Chondrocyte (in vitro differentiated cells): ENCODE data around the gene EIF4E3. TPM values are rescaled to one million over a fixed set of nuclear protein-coding genes. Genes with fewer than 3 reads are reported as not detected.

Experiments
- DNase-seq: peaks from one replicate; pipeline ENCODE4 v3.0.0; 2021; ENCODE audit warnings: mixed read lengths, low spot score
- H3K27ac Mint-ChIP-seq: one replicate; pipeline ENCODE4 v1.8.0; 2021; ENCODE audit warnings: mild to moderate bottlenecking, moderate library complexity, mixed read lengths; ENCODE audit not compliant: unreplicated experiment
- H3K27me3 Mint-ChIP-seq: 2 replicates; pipeline ENCODE4 v1.8.0; 2021; ENCODE audit warnings: low read depth, mixed read lengths
- H3K36me3 Mint-ChIP-seq: 2 replicates; pipeline ENCODE4 v1.8.0; 2021; ENCODE audit warnings: low read depth, mixed read lengths
- H3K4me1 Mint-ChIP-seq: 2 replicates; pipeline ENCODE4 v1.8.0; 2021; ENCODE audit warnings: low read depth, mild to moderate bottlenecking, mixed read lengths
- H3K4me3 Mint-ChIP-seq: one replicate; pipeline ENCODE4 v1.8.0; 2021; ENCODE audit warnings: mild to moderate bottlenecking, moderate library complexity, mixed read lengths; ENCODE audit not compliant: unreplicated experiment
- H3K9me3 Mint-ChIP-seq: 2 replicates; pipeline ENCODE4 v1.8.0; 2021; ENCODE audit warnings: low read depth, mixed read lengths
- total RNA-seq: library from RNA; stranded (reverse); gene quantifications from 3 replicates; pipeline ENCODE4 v1.2.1, GENCODE V29; 2021
- TF ChIP-seq, protein P1 (sequence below): fragments of 200-600 bp; sonication (generic); IDR thresholded peaks from 2 replicates; pipeline ENCODE4 v1.5.0; 2021; ENCODE audit warnings: antibody characterized with exemption, mild to moderate bottlenecking, moderate library complexity

EIF4E3 gene
- total RNA-seq, 1 donor from 2014 or later, result 12.4 TPM

DNA sequence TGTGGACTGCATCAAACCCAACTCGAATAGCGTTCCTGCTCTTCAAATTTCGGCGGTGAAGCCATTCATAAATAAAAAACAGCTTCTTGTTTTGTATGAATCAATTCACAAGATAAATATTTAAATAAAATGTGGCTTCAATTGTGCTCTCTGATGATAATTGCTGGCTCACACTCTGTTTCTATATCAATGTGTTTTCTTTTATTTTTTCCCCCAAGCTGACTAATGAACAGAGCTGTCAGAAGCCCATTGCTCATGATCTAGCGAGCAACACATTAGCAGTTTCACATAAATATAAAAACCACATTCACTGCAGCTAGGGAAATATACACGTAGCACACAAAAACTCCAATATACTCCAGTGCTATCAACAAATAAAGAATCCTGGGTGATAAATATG, 96.7 kb downstream of the EIF4E3 start:
- Mint-ChIP-seq H3K36me3 (no peaks in the 10 kb centered on the region), H3K27ac (no peak overlapping the region), H3K4me1 (no peaks in the 10 kb centered on the region), H3K4me3 (no peak overlapping the region), H3K27me3 (no peaks in the 10 kb centered on the region), H3K9me3 (no peaks in the 10 kb centered on the region)
- TF ChIP-seq, protein P1, sequence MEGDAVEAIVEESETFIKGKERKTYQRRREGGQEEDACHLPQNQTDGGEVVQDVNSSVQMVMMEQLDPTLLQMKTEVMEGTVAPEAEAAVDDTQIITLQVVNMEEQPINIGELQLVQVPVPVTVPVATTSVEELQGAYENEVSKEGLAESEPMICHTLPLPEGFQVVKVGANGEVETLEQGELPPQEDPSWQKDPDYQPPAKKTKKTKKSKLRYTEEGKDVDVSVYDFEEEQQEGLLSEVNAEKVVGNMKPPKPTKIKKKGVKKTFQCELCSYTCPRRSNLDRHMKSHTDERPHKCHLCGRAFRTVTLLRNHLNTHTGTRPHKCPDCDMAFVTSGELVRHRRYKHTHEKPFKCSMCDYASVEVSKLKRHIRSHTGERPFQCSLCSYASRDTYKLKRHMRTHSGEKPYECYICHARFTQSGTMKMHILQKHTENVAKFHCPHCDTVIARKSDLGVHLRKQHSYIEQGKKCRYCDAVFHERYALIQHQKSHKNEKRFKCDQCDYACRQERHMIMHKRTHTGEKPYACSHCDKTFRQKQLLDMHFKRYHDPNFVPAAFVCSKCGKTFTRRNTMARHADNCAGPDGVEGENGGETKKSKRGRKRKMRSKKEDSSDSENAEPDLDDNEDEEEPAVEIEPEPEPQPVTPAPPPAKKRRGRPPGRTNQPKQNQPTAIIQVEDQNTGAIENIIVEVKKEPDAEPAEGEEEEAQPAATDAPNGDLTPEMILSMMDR, result no peak
- DNase-seq, result no peak

DNA sequence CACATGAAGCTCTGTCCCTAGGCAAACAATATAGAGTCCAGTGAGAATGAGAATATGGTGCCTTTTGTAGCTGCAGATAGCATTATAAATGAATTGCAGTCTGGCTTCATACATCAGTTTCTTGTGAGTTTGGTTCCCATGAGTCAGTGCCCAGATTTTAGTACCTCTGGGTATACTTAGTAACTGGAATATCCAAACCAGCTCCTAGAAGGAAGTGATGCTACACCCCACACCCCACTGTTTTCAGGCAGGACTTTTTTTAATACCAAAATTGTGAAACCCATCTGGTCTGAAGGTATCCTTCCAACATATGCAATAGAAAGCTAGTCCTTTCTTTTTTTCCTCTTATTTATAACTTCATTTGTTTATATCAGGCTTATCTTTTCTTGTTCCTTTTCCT, 99.5 kb downstream of the EIF4E3 start:
- no peaks in the 10 kb centered on the region for H3K4me1 Mint-ChIP-seq
- no peak overlapping the region for H3K27ac Mint-ChIP-seq
- H3K9me3 Mint-ChIP-seq, result no peaks in the 10 kb centered on the region
- H3K36me3 Mint-ChIP-seq, result no peaks in the 10 kb centered on the region
- no peak overlapping the region for H3K4me3 Mint-ChIP-seq
- no peak for DNase-seq
- peaks cover 3% of the 10 kb centered on the region for H3K27me3 Mint-ChIP-seq
- TF ChIP-seq, protein P1, result no peak

Other genes starting within 250 kb of the EIF4E3 start
- 206 to 249 TPM (median 220 TPM) in 3 replicates for gene FOXP1, start 141.7 kb downstream of the EIF4E3 start, total RNA-seq
- 3.5 to 5.8 TPM (median 5.5 TPM) in 3 replicates for gene GPR27, start 28.5 kb upstream of the EIF4E3 start, total RNA-seq
- not detected in 3 replicates for gene PROK2, start 59.7 kb upstream of the EIF4E3 start, total RNA-seq